KOPT-K1 (cell line): ENCODE data around the gene NRXN3.

Experiments
- H3K27ac ChIP-seq: fragments of 200-600 bp; sonication (generic); 2 replicates; pipeline ENCODE4 v1.5.1; 2016; ENCODE audit warnings: antibody characterized with exemption, mild to moderate bottlenecking, low read depth, low read length; ENCODE audit not compliant: poor library complexity, severe bottlenecking
- H3K36me3 ChIP-seq: fragments of 200-600 bp; sonication (generic); 2 replicates; pipeline ENCODE4 v1.5.1; 2017; ENCODE audit warnings: antibody characterized with exemption, mild to moderate bottlenecking, low read length, moderate library complexity; ENCODE audit not compliant: insufficient read depth
- H3K9me3 ChIP-seq: fragments of 200-600 bp; sonication (generic); 2 replicates; pipeline ENCODE4 v1.5.1; 2017; ENCODE audit warnings: antibody characterized with exemption, low read length, mild to moderate bottlenecking; ENCODE audit not compliant: insufficient read depth, poor library complexity, severe bottlenecking

The NRXN3 gene

DNA sequence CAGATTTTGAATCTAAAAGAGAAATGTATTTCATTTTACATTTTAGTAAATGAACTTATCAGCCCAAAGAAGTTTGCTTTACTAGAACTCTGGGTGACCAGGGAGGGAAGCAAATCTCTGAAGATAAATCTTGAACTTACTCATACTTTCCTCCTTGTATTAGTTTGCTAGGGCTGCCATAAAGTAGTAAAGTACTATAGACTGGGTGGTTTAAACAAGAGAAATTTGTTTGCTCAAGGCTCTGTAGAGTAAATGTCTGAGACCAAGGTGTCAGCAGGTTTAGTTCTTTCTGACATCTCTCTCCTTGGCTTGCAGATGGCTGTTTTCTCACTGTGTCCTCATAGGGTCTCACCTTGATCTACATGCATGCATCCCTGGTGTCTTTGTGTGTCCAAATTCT is 1115.1 kb downstream of the NRXN3 start:
- Histone ChIP-seq H3K36me3 (no peaks in the 10 kb centered on the region), H3K27ac (no peak overlapping the region), H3K9me3 (no peaks in the 10 kb centered on the region)

DNA sequence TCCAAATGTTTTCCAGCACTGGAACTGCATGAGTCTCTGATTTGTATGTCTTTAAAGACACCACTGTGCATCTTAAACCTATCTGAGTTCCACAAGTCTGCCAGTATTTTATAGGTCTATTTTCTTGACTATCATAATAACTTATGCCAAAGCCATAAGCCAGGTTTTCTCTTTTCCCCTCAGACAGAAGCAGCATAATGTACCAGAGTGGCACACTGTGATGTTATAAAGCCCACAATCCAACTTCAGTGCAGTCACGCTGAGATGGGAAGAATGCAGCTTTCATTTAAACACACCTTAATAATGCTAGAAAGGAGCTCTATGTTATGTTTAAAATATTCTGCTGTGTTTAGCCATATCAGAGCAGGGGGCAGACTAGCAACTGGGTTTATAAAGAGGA is 1117.8 kb downstream of the NRXN3 start:
- H3K9me3 ChIP-seq = no peaks in the 10 kb centered on the region
- H3K36me3 ChIP-seq = no peaks in the 10 kb centered on the region
- H3K27ac ChIP-seq = no peak overlapping the region

DNA sequence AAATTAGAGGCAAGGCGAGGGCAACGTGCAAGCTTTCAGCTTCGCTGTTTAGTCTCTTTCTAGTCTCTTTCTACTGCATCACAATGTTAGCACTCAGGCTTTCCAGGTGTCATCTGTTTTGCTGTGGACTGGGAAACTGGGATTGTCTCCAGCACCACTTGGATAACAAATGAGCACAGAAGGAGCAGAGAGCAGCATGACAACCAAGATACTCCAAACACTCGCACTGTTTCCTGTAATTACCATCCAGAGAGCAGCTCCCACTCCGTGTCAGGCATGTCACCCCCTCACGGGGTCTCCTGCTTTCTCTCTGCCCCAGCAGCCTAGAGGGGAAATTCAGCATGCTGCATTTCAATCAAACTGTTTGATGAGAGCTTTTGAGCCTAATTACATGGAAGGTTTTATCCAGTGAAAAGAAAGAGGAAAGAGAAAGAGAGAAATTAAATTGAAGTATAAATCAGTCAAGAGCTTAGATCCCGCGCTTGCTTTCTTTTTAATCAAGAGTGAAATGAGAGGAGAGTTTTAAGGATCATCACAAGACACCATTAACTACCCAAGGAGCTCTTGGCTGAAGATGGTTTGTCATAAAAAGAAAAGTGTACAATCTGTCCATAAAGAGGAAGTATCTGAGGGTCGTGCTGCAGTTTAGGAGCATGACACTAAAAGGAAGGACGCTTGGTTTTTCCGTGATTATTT is 1123.5 kb downstream of the NRXN3 start:
- H3K36me3 ChIP-seq = no peaks in the 10 kb centered on the region
- no peak overlapping the region for H3K27ac ChIP-seq
- H3K9me3 ChIP-seq = no peaks in the 10 kb centered on the region

DNA sequence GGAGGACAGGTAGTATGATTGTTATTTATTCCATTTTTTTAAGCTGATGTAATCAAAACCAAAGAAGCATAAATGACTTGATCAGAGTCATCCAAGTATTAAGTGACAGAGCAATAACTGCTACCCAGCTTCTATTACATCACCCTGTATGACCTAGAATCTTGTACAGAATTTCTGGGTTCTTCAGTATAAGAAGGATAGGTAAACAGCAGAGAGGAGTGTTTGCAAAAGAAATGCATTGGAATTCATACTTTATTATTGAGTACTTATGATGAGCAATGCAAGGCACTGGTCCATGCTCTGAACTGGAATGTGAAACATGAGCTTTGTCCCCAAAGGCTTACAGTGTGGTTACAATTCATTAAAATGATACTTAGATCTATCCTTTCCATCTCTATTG is 1124.3 kb downstream of the NRXN3 start:
- Histone ChIP-seq H3K9me3 (no peaks in the 10 kb centered on the region), H3K27ac (no peak overlapping the region), H3K36me3 (no peaks in the 10 kb centered on the region)

DNA sequence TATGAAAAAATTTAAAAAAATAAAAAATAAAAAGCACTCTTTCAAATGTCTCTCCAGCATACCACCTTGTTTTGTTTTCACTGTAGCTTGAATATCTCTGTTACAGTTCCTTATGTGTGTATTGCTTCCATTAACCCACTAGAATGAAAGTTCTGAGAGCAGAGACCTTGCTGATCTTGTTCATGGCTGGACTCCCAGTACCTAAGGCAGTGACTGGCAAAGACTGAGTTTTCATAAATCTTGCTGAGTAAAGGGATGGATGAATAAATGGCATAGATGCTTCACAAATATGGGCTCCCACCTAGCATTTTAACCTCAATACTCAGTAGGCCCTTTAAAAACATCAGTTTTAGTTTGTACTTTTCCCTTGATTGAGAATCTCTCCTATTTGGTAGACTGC is 1125.2 kb downstream of the NRXN3 start:
- Histone ChIP-seq H3K27ac (no peak overlapping the region), H3K9me3 (no peaks in the 10 kb centered on the region), H3K36me3 (no peaks in the 10 kb centered on the region)

DNA sequence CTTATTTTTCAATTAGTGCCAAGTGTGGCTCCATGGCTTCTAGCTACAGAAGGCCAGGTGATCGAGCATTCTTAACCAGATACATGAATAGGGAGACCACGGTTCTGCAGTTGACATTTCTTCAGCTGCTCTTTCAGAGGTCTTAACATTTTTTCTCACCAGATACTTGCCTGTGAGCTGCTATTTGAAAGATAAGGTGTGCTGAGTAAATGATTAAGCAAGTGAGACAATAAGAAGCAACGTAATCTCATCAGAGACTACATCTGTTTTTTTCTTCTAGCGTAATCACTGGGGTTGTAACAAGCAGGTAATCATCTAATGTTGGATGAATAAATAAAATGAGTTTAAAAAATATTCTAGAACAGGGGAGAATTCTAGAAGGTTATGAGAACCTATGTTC is 1128.2 kb downstream of the NRXN3 start:
- Histone ChIP-seq H3K36me3 (no peaks in the 10 kb centered on the region), H3K9me3 (no peaks in the 10 kb centered on the region), H3K27ac (no peak overlapping the region)

DNA sequence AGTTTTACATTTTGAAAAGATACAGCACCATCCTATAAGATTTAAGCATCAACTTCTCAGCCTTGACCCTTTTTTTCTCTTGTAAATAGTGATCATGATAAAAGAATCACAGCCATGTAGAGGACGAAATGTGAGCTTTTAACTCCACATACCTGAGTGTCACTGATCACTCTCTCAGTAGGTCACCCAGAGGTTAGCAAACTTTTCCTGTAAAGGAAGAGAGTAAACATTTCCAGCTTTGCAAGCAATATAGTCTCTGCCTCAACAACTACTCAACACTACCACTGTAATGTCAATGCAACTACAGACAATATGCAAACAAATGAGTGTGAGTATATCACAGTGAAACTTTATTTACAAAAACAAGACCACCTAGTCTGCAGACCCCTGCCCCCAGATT is 1129.0 kb downstream of the NRXN3 start:
- Histone ChIP-seq H3K36me3 (no peaks in the 10 kb centered on the region), H3K9me3 (no peaks in the 10 kb centered on the region), H3K27ac (no peak overlapping the region)

DNA sequence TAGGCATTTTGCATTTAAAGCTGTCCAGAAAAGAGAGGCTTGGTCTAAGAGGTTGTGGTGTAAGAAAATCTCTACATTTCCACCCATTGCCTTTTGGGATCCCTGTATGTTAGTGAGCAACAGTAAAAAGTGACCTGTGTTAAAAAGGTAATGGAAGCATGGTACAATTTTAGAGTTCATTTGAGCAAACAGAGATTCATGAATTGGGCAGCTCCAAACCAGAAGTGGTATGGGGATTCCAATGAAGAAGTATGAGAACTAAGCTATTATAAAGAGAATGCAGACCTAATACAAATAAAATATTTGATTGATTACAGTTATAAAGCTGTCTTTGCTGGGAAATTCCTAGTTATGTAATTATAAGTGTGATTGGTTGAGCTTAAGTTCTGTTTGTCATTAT is 1134.1 kb downstream of the NRXN3 start:
- H3K36me3 ChIP-seq = no peaks in the 10 kb centered on the region
- no peaks in the 10 kb centered on the region for H3K9me3 ChIP-seq
- no peak overlapping the region for H3K27ac ChIP-seq

DNA sequence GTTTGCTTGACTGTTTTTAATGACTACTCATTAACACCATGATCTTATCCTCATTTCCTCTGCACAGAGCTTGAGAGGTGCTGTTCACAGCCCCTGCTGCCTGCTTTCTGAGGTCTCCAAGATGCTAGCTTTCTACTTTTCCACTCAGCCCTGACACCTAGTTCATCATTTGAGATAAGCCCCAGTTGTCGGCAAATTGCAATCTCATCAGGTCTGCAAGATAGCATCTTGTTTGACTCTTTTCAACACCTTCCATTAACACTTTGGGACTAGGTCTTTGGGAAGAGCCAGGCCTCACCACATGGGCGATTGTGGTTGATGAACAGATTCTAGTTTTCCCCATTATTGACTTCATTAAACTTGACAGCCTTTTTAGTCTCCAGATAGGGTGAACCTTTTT is 1136.4 kb downstream of the NRXN3 start:
- Histone ChIP-seq H3K27ac (no peak overlapping the region), H3K9me3 (no peaks in the 10 kb centered on the region), H3K36me3 (no peaks in the 10 kb centered on the region)

DNA sequence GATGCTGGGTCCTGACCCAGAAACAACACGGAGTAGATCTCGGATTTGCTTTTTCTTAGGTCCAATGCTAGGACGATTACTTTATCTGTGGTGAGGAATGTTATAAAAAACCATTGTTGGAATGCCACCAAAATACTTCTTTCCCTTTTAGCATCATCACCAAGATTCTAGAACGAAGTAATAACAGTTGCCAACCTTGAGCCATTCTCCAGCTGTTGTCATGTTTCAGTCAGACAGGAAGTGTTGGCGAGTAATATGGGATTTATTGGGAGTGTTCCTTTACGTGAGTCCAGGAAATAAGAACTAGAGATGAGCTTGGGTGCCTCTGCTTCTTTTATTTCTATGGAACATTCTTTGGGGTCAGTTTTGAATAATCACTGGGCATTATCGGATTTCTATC is 1148.2 kb downstream of the NRXN3 start:
- Histone ChIP-seq H3K36me3 (no peaks in the 10 kb centered on the region), H3K27ac (no peak overlapping the region), H3K9me3 (no peaks in the 10 kb centered on the region)

DNA sequence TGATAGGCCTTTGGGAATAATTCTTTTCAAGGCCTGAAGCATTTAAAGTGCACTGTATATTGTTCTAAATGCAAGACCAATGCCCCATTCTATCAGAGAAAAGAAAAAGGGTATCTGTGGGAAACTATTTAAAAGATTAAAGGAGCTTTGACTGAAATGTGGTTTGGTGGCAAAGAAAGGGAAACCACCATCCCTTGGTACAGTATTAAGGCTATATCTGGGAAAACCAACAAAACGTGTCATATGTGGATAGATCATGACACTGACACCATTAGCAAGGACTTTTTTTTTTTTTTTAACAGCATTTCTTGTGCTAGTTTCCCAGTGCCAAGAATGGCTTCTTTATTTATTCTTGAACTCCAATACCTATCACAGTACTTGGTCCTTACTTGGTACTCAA is 1150.4 kb downstream of the NRXN3 start:
- Histone ChIP-seq H3K9me3 (no peaks in the 10 kb centered on the region), H3K36me3 (no peaks in the 10 kb centered on the region), H3K27ac (no peak overlapping the region)

DNA sequence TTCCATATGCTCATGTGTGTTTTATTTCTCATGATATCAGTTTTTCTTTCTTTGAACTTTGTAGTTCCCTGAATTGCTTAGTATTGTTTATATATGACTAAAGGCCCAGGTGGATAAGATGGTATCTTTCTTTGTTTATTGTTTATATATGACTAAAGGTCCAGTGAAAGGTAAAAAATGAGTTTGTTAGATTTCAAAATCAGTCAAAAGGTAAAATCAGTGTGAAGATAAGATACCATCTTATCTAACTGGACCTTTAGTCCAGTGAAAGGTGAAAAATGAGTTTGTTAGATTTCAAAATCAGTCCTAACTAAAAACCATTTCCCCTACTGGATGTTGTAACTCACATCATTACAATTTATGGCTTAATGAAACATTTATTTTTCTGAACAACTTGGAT is 1150.9 kb downstream of the NRXN3 start:
- H3K36me3 ChIP-seq = no peaks in the 10 kb centered on the region
- H3K27ac ChIP-seq = no peak overlapping the region
- no peaks in the 10 kb centered on the region for H3K9me3 ChIP-seq

DNA sequence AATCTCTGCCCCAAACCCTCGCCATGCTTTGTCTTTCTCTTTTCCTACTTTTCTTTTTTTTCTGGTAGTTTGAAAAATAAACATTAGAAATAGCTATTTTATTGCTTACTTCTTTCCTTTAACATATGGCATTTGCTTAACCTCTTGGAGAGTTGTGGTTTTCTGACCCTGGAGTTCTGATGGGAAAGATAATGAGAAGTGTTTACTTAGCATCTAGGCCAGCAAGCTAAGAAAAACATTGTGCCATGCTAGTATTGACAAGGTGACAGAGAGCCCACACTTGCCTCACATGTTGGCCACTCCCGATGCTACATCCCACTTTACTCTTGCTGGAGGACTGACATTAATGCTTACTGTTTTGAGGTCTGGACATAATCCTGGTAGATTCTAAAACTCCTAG is 1154.9 kb downstream of the NRXN3 start:
- H3K9me3 ChIP-seq = no peaks in the 10 kb centered on the region
- no peak overlapping the region for H3K27ac ChIP-seq
- H3K36me3 ChIP-seq = no peaks in the 10 kb centered on the region

DNA sequence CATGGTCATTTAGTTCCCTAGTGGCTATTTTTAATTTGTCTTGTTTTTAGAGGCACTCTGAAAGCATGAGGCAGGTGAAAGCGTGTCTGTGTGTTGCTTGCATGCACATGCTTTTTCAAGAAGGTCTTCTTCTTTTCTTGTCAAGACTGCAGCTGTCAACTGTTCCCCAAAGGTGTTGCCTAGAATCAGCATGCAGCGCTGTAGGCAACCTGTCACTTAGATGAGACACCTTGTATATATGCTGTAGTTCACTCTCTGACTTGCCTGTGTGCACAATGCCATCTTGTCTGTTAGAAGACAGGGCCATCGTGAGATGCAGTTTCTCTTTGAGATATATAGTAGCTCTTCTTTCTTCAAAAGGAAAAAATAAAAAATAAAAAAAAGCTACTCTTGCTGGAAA is 1155.4 kb downstream of the NRXN3 start:
- Histone ChIP-seq H3K9me3 (no peaks in the 10 kb centered on the region), H3K36me3 (no peaks in the 10 kb centered on the region), H3K27ac (no peak overlapping the region)

DNA sequence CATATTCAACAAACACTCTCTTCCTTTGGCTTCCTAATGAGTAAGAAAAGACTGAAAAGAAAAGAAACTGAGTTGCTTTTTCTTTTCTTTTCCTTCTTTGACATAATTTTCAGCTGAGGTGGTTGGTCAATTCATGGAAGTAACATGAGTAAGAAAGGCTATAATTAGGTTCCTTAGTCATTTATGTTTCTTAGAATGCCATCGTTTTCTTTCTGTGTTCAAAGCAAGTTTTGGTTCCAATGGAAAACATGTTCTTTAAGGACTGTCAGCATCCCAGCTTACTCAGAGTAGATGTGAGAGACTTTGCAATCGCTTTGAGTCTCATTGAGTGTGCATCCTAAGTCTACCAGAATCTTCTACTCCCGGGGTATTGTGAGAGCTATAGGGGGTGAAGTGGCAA is 1158.7 kb downstream of the NRXN3 start:
- Histone ChIP-seq H3K9me3 (no peaks in the 10 kb centered on the region), H3K27ac (no peak overlapping the region)

DNA sequence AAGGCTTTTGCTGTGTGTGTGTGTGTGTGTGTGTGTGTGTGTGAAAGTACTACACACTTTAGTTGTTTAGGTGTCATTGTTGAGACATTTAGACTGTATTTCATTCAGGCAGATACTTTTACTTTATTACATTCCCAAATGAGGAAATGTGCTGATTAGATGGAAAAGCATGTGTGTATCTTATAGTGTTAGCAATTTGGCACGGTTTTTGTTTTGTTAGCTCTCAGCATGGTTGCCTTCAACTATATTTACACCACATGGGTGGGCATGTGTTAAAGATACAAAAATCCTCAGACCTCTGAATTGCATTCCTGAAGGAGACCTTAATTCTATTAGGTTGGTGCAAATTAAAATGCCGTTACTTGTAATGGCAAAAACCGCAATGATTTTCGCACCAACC is 1161.7 kb downstream of the NRXN3 start:
- Histone ChIP-seq H3K27ac (no peak overlapping the region), H3K36me3 (no peaks in the 10 kb centered on the region), H3K9me3 (no peaks in the 10 kb centered on the region)

More for the DNA sequence above, 1158.7 kb downstream of the NRXN3 start:
- no peaks in the 10 kb centered on the region for H3K36me3 ChIP-seq
